Skeletal muscle tissue (tissue), 4 donors: Measurements from ENCODE around the gene KRTAP24-1. TPM values are rescaled to one million over a fixed set of nuclear protein-coding genes. Genes with fewer than 3 reads are reported as not detected.

Source experiments
- H3K27ac ChIP-seq: one replicate; pipeline ENCODE4 v1.7.0; 2013; ENCODE audit warnings: mild to moderate bottlenecking, low read depth, low read length, inconsistent platforms
- H3K27me3 ChIP-seq, 3 donors: one replicate each; pipeline ENCODE4 v1.7.0; 2013; ENCODE audit warnings: low read length in 3 of 3; ENCODE audit not compliant: control insufficient read depth in 3 of 3, insufficient read depth in 3 of 3
- H3K36me3 ChIP-seq, 3 donors: one replicate each; pipeline ENCODE4 v1.7.0; 2013; ENCODE audit warnings: low read length in 3 of 3; ENCODE audit not compliant: control insufficient read depth in 3 of 3, insufficient read depth in 3 of 3
- H3K4me1 ChIP-seq, 3 donors: one replicate each; pipeline ENCODE4 v1.7.0; 2013; ENCODE audit warnings: low read length in 3 of 3, mild to moderate bottlenecking in 3 of 3; ENCODE audit not compliant: control insufficient read depth in 3 of 3, insufficient read depth in 3 of 3
- H3K4me3 ChIP-seq, 3 donors: one replicate each; pipeline ENCODE4 v1.7.0; 2013; ENCODE audit warnings: low read length in 3 of 3
- H3K9ac ChIP-seq, 3 donors: one replicate each; pipeline ENCODE4 v1.7.0; 2013; ENCODE audit warnings: low read length in 3 of 3, mild to moderate bottlenecking in 3 of 3, moderate library complexity in 2 of 3, low read depth in 1 of 3
- H3K9me3 ChIP-seq, 3 donors: one replicate each; pipeline ENCODE4 v1.7.0; 2013; ENCODE audit warnings: low read length in 3 of 3; ENCODE audit not compliant: control insufficient read depth in 3 of 3
- total RNA-seq: library from RNA; depleted of rRNA; stranded (reverse); fragments of >200 nt; gene quantifications from one replicate; pipeline ENCODE4 v1.2.3, GENCODE V29; 2014
- donor health status: Osteomylitis.

The KRTAP24-1 gene, protein sequence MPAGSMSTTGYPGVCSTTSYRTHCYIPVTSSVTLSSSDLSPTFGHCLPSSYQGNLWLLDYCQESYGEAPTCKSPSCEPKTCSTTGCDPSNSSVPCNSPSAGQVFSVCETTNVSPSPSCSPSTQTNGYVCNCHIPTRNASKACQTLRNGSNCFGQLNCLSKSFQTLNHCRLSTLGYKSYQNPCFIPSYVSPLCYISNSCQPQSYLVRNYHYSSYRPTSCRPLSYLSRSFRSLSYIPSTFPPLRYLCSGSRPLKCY
- total RNA-seq: not detected

DNA sequence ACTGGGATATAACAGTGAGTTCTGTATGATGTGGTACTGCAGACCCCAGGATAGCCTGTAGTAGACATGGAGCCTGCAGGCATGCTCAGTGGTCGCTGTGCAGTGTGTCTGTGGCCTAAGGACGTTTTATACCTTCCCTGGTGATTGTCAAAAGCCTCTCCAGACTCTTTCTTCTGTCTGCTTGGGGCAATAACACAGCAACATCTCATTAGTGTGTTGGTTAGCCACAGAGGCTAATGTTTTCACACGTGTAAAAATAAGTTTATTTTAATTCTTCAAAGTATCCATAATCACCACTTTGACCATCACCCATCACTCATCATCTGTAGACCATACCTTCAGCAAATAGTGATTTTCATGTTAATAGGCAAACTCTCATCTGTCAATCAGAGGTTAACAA is at the start of gene KRTAP24-1:
KRTAP24-1 (minus strand) TSS at position 101 of the 400 bp plus-strand sequence; CDS start at position 83, 18 bp downstream.
- Histone ChIP-seq H3K27me3 (no peaks in the 10 kb centered on the region), H3K4me1 (no peaks in the 10 kb centered on the region), H3K4me3 (no peak within 1 kb of the TSS), H3K9ac (no peak within 1 kb of the TSS), H3K36me3 (no peaks in the 10 kb centered on the region), H3K27ac (no peak within 1 kb of the TSS), H3K9me3 (peaks cover 0 to 5% (median 0%) of the 10 kb centered on the region in 3 donors)

DNA sequence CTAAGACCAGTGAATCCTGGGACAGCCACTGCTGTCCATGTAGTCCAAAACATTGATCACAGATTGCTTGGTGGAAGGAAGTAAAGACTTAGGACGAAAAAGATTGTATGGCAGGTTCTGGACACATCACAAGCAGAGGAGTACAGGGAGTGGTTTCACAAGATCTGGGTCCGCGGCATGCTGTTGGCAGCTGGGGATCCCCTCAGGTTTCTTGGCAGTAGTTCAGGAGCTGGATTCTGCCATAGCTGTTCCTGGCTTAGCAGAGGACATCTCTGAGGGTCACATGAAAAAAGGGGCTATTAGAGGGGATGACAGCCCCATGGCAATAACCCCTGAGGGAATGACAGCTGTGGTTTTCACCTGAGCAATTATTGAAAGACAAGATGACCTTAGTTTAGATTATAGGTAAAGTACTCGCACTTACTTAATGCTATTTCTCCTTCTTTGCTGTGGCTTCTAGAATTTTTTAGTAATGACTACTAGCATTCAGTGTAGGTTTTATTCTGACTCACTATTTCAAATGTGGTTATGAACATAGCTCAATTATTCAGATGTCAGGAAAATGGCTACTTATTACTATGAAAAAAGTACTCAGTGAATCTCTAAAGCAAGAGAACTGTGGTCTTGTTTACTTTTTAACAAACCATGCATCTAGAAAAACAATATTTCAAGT is 46.6 kb upstream of the KRTAP24-1 start:
- H3K27me3 ChIP-seq: no peaks in the 10 kb centered on the region
- no peaks in the 10 kb centered on the region for H3K36me3 ChIP-seq
- no peak overlapping the region for H3K27ac ChIP-seq
- no peak overlapping the region for H3K4me3 ChIP-seq
- H3K4me1 ChIP-seq: no peaks in the 10 kb centered on the region
- H3K9ac ChIP-seq: no peak overlapping the region
- no peaks in the 10 kb centered on the region for H3K9me3 ChIP-seq

DNA sequence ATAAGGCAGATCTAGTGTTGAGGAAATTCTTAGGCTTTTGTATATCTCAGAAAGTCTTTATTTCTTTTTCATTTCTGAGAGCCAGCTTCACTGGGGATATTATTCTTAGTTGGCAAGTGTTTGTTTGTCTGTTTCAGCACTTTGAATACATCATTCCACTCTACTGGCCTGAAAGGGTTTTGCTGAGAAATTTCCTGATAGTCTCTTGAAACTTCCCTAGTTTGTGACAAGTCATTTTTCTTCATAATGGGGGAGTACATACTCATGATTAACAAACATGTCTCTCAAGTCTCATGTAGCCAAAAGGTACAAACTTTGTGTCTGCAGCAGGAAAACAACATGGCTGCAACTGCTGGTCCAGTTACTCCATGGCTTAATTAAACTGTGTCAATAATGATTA is 43.6 kb upstream of the KRTAP24-1 start:
- Histone ChIP-seq H3K27me3 (no peaks in the 10 kb centered on the region), H3K9ac (no peak overlapping the region), H3K36me3 (no peaks in the 10 kb centered on the region), H3K9me3 (no peaks in the 10 kb centered on the region), H3K4me1 (no peaks in the 10 kb centered on the region), H3K4me3 (no peak overlapping the region), H3K27ac (no peak overlapping the region)

DNA sequence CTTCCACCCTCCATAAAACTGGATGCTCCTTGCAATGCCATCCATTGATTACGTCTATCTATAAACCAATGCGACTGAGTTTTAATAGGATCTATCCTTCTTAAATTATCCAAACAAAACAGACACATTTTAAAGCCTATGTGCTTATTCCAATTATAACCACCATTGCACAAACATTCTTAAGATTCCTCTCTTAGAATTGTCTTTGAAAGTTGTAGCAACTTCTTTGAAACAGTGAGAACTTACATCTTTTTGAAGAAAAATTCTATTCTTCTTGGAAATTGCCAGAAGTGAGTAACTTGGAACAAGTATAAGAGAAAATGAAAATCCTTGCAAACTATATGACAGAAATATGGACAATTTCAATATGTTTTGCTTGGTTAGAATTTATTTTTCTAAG is 37.5 kb upstream of the KRTAP24-1 start, which contains the start of gene KRTAP26-1:
KRTAP26-1 (minus strand) TSS at position 101 of the 400 bp plus-strand sequence. CDS start 280 bp downstream, outside the sequence.
- Histone ChIP-seq H3K36me3 (no peaks in the 10 kb centered on the region), H3K9me3 (no peaks in the 10 kb centered on the region), H3K4me3 (no peak within 1 kb of the TSS), H3K27me3 (no peaks in the 10 kb centered on the region), H3K27ac (no peak within 1 kb of the TSS), H3K9ac (no peak within 1 kb of the TSS), H3K4me1 (no peaks in the 10 kb centered on the region)

DNA sequence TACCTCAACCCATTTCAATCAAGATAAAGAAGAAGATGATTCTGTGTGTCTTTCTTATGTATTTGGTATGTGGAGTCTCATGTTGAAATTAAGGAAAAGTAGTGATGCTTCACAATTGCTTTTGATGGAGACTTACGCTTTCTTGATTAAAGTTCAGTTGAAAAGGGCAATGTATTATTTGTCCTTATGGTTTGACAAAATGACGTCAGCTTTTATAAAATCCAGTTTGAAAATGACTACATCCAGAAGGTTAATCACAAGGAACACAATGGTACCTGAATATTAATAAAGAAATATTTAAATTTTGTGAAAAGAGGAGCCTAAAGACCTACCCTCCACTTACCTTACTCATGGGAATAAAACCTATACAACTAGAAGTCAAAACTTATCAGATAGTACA is 33.0 kb upstream of the KRTAP24-1 start:
- Histone ChIP-seq H3K36me3 (no peaks in the 10 kb centered on the region), H3K27me3 (no peaks in the 10 kb centered on the region)

DNA sequence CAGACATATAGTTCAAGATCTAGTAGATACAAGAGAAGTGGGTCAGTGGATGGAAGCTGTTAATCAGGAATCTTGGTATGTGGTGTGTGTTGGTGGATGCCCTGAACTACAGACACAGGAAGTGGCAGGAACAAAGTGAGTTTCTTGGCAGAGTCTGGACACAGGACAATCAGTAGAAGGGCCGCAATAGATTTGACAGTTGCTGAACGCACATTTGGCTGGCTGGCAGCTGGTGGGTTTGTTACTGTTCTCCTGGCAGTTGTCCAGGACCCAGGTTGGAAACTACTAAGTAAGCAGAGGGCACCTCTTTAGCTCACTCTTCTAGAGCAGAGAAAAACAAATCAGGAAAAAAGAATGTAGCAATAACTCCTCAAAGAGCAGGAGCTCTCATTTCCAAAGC is 24.1 kb upstream of the KRTAP24-1 start:
- Histone ChIP-seq H3K4me3 (no peak overlapping the region), H3K27me3 (no peaks in the 10 kb centered on the region), H3K9me3 (no peaks in the 10 kb centered on the region), H3K36me3 (no peaks in the 10 kb centered on the region), H3K9ac (no peak overlapping the region), H3K27ac (no peak overlapping the region), H3K4me1 (no peaks in the 10 kb centered on the region)

More for the DNA sequence above, 33.0 kb upstream of the KRTAP24-1 start:
- no peaks in the 10 kb centered on the region for H3K9me3 ChIP-seq
- no peak overlapping the region for H3K9ac ChIP-seq
- no peak overlapping the region for H3K27ac ChIP-seq
- H3K4me1 ChIP-seq: no peaks in the 10 kb centered on the region
- H3K4me3 ChIP-seq: no peak overlapping the region

DNA sequence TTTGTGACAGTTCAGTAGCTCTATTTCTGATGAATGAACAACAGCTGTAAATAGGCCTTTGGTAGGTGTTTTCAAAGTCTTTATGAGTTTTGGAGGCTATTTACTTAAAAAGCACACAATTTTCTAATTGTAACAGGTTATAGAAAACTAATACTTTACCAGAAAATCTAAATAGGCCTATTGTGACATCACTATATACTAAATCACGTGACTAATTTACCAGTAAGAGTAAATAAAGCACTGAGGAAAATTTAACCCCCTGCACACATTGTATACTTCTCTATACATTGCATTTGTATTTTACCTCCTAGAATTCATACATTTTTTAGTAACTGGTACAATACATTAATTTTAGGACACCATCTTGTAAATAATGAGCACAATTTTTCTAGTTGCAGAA is 22.4 kb upstream of the KRTAP24-1 start:
- Histone ChIP-seq H3K27me3 (no peaks in the 10 kb centered on the region), H3K4me3 (no peak overlapping the region), H3K27ac (no peak overlapping the region), H3K9me3 (no peaks in the 10 kb centered on the region), H3K4me1 (no peaks in the 10 kb centered on the region), H3K9ac (no peak overlapping the region), H3K36me3 (no peaks in the 10 kb centered on the region)

DNA sequence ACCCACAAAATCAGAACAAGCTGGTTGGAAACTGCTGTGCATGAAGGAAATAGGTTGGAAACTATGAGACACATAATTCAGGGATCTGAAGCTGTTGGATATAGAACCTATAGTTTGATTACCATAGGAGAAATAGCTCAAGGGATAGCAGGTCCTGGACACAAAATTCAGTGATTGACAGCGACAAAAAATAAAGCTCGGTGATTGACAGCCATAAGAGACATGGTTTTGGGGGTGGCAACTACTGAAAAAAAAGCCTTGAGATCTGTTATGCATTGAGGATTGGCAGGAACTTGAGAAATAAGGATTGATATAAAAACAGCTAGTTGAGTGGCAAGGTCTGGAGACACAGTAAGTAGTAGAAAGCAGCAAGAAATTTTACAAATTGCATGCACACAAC is 6.5 kb upstream of the KRTAP24-1 start, which contains the start of gene KRTAP25-1:
KRTAP25-1 (minus strand) TSS at position 300 of the 400 bp plus-strand sequence; CDS start at position 276, 24 bp downstream.
- no peak within 1 kb of the TSS for H3K27ac ChIP-seq
- no peaks in the 10 kb centered on the region for H3K27me3 ChIP-seq
- H3K9ac ChIP-seq: no peak within 1 kb of the TSS
- no peak within 1 kb of the TSS for H3K4me3 ChIP-seq
- H3K9me3 ChIP-seq: peaks cover 0 to 5% (median 0%) of the 10 kb centered on the region in 3 donors
- no peaks in the 10 kb centered on the region for H3K4me1 ChIP-seq
- no peaks in the 10 kb centered on the region for H3K36me3 ChIP-seq

DNA sequence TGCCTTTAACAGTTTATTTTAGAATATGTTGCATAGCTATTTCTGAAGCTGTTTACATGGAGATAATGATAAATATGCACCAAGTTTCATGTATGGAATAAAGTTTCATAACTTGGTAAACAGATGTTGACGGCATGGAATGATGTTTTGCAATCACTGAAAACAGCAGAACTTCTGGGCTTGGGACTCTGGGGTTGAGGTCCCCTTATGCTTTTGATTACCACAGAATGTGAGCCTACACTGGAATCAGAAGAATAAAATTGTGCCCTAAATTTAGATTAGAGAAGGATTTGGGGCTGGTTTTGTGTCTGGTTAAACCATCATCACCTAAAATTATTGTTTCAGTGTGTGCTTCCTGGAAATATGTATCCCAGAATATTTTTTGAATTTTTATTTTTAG is 11.1 kb downstream of the KRTAP24-1 start:
- no peak overlapping the region for H3K4me3 ChIP-seq
- H3K36me3 ChIP-seq: no peaks in the 10 kb centered on the region
- no peaks in the 10 kb centered on the region for H3K4me1 ChIP-seq
- no peak overlapping the region for H3K27ac ChIP-seq
- no peaks in the 10 kb centered on the region for H3K9me3 ChIP-seq
- H3K9ac ChIP-seq: no peak overlapping the region
- H3K27me3 ChIP-seq: no peaks in the 10 kb centered on the region

DNA sequence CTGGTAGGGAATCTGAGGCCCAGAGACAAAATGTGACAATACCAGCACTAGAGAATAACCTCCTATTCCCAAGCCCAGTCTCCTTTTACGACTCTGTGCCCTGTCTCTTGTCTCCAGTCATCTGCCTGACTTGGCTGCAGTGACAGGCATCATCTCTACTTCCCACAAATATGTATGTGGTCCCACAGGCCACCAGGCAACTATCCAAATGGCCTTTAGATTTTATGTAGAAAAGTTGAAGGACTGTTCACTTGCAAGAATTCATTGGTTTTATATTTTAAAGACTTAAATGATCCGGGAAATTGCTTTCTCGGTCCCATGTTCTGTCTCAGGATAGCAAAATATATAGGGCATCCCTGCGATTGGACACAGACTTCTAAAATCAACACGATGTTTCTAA is 11.6 kb downstream of the KRTAP24-1 start:
- Histone ChIP-seq H3K27ac (no peak overlapping the region), H3K4me3 (no peak overlapping the region), H3K36me3 (no peaks in the 10 kb centered on the region), H3K9me3 (no peaks in the 10 kb centered on the region), H3K27me3 (no peaks in the 10 kb centered on the region), H3K4me1 (no peaks in the 10 kb centered on the region), H3K9ac (no peak overlapping the region)
